ENCODE data around the gene HS3ST1.

DNA sequence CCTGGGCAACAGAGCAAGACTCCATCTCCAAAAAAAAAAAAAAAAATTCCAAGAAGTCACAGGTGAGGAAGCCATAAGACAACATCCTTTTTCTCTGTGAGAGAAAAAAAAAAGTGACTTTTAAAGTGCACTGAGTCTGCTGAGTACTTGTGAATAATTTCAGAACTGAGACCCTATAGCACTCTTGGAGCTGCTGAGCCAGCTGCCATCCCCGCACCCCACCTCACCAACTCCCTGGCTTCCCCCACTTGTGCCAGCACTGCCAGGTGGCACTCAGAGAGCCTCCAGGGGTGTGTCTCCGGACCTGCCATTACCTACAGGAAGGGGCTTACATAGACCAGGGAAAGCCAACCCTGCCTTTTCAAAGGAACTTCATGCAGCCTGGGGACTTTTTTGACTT lies 39.2 kb upstream of the HS3ST1 start:
- TF ChIP-seq, protein P1, sequence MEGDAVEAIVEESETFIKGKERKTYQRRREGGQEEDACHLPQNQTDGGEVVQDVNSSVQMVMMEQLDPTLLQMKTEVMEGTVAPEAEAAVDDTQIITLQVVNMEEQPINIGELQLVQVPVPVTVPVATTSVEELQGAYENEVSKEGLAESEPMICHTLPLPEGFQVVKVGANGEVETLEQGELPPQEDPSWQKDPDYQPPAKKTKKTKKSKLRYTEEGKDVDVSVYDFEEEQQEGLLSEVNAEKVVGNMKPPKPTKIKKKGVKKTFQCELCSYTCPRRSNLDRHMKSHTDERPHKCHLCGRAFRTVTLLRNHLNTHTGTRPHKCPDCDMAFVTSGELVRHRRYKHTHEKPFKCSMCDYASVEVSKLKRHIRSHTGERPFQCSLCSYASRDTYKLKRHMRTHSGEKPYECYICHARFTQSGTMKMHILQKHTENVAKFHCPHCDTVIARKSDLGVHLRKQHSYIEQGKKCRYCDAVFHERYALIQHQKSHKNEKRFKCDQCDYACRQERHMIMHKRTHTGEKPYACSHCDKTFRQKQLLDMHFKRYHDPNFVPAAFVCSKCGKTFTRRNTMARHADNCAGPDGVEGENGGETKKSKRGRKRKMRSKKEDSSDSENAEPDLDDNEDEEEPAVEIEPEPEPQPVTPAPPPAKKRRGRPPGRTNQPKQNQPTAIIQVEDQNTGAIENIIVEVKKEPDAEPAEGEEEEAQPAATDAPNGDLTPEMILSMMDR (IDR thresholded peaks at IDR 0.05): no peak
- TF ChIP-seq POLR2A (IDR thresholded peaks at IDR 0.05): no peak

Measured in suprapubic skin (tissue), 3 donors.